ENCODE data around the gene SIRPB1.
"Not testable (repeated sequence)": the region's sequence is repeated elsewhere in the genome, so short reads cannot be mapped to it uniquely, and the experiment has no call there.

SIRPB1 gene

DNA sequence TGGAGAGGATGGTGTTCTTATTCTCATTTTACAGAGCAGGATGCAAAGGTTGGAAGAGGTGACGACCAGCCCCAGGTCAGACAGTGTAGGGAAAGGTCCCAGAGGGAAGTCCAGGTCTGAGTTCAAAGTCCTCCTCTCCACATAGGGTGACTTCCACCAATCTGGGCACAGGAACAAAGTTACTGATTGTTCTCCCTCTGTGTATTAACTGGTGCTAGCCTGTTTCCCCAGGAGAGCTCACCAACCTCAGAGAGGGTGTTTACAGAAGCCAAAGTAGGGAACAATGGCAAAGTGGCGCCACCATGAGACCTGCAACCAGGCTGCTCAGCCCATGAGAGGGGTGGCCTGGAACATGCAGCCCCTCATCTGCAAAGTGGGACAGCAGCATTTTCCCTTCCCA lies 16.8 kb upstream of the SIRPB1 start:
- DNase-seq = no peak

DNA sequence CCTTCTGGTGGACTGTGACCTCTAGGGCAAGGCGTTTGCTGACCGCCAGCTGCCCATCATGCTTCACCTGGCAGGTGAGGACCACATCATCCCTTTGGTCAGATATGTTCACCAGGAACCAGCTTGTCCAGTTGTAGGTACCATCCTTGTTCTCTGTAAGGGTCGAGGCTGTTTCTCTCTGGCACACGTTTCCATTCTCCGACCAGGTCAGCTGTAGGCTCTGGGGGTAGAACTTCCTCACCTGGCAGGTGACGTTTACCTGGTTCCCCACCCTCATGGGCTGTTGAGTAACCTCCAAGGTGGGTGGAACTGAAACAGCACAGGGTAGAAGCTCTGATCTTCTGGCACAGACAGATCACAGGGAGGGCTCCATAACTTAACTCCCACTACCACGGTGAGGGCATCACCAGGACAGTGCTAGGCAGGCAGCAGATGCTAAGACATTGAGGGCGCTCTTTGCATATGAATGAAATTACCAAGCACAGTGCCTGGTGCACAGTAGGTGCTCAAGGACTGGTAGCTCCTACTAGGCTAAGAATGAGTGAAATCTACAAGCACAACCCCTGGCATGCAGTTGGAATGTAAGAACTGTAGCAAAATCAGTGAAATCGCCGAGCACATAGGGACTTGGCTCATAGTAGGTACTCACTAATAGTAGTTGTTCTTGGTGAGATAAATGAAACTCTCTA lies 15.6 kb upstream of the SIRPB1 start:
- no peak for DNase-seq

DNA sequence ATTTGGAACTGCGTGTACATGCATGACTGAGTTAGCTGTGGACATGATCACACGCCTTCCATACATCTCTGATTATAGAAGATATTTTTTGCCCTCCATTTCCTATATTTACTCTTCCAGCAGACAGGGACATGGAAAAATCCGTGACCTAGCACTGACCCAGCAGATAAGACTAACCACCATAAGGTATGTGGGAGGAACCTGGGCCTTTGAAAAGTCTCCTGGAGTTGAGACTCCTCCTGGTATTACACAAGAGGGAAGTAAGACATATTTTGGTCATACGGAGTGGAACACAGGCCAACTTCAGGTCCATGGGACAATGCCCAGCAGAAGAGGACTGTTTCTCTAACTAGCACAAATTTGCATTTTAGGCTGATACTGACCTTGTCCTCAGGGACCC lies 13.7 kb upstream of the SIRPB1 start:
- DNase-seq = no peak

DNA sequence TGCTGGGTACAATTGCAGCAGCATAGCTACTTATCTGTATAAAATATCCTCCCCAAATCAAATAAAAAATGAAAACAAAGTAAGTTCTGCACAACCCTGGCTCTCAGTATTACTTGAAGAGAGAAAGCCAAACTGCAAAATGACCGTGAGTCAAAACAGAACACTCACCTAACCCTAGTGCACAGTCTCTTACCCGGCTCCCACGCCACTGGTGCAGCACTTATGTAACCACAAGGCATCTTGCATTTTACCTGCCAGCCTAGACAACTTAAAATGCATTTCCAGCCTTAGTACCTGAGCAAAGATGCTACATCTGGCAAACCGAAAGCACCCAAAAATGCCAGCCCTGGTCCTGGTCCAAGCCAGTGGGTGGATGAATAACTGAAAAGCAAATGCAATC lies 12.4 kb upstream of the SIRPB1 start:
- DNase-seq = no peak

DNA sequence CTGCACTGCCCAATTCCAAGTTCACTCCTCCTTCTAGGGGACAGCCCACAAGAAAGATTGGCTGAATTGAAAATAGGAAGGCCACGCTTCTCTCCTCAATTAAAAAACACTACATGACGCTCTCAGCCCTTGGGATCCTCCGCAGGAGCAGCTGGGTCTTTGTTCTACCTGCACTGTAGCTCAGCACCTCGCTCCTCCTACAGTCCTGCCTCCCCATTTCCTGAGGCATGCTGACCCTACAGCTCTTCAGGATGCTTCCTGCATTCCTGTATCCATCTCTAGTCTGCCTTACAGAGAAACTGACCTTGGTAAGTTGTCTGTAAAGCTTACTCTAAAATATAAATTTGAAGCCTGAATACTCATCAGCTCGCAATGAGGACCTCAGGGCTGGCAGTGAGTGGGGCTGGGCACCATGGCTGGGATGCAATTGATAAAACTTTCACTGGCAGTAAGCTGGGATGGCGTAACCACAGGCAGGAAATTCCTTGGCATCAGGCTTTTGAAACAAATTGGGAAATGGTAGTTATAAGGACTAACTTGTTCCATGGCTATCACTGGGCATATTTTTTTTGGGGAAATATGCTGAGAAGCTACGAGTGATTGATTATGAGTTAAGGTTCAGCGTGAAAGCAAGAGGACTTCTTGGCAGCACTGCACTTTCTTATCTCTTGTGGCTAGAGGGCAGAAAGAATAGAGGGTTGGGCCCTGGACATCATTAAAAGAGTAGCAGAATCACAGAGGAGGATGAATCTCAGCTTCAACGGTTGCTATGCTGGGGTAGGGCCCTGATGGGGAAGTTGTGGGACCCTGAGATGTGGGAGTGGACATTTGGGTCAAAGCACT lies 11.7 kb upstream of the SIRPB1 start:
- no peak for DNase-seq

DNA sequence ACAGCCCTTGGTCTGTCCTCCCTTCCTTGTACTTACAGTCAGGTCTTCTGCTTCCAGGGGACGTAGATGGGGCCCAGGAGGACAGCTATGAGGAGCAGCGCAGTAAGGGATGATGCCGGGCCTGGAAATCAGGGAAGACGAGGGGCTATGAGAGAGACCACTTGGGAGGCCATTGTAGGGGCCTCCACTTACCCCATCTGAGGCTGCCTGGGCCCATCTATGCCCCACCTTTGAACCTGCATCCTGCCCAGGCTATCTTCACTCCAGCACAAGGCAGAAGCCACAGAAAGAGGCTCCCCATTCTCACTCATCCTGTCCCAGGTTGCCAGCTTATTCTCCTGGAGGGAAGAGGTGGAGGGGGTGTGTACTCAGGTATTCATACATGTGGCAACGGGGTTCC lies 10.4 kb upstream of the SIRPB1 start:
- no peak for DNase-seq

DNA sequence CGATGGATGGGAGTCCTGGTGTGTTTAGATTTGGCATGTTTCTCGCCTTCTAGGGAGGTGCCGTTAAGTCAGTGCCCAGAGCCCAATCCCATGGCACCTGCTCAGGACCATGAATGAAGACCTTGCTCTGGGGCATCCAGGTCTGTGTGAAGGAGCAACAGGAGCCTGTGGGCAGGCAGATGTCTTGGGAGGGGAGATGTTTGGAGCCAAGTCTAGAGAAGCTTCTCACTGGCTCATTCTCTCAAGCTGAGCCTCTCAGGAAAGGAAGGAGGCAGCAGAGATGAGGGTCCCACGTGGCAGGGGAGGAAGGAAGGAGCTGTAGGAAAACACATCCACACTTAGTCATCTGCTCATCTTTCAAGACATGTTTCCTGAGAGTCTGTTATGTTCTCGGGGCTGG lies 9.5 kb upstream of the SIRPB1 start:
- DNase-seq = no peak

DNA sequence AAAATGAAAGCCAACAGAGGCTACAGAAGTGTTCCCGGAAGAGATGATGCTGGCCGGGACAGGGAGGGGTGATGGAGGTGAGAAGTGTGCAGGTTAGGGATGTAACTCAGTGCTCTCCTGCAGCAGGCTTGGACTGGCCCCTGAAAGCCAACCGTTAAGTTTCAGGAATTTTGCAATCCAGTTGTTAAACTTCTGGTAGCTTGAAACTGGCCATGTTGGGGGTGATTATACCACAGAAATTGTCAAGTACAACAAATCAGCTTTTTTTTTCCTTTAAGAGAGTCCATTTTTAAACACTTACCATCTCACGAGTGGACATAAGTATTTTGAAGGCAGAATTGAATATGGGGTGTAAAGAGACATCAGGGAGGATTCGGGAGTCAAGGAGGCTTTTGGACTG lies 8.8 kb upstream of the SIRPB1 start:
- DNase-seq = no peak

DNA sequence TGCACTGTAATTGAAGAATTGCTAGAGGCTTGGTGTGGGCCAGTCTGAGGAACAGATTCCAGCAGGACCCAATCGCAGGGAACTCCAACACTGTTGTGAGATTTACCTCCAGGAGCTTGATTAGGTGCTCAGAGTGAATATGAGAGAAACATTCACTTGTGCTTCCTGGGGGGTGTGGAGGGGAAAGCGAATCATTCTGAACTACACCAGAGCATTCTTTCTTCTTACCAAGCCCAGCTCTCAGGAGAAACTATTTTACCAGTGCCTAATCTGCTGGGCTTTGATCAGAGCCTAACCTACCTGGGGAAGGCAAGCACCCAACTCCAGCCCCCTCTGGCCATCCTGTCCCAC lies 7.4 kb upstream of the SIRPB1 start:
- no peak for DNase-seq

DNA sequence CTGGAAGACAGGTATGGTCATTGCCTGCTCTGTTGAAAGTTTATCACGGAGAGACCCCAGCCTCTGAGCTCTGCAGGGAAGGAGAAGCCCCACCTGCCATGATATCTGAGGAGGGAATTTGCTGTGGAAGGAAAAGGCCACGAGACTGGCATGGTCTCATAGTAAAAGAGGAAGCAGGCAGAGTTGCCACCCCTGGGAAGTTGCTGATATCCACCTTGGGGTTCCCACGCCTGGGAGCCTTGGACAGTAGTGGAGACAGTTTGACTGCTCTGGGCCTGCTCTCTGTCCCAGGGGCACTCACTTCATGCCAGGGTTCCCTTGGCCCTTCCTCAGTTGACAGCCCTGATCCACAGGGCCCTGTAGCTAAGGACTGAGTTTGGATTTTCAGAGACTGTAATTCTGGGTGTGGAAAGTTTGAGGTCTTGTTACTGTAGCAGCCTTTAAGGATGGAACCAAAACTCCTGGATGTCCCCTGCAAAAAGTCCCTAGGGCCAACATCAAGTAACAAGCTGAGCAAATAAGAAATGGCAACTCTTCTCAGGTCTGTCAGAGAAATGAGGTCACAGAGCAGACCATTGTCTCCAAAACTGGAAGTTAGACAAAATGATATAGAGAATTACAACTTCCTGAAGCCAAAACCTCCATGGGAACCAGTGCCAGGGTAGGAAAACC lies 6.9 kb upstream of the SIRPB1 start:
- DNase-seq = peak; percentile 58

DNA sequence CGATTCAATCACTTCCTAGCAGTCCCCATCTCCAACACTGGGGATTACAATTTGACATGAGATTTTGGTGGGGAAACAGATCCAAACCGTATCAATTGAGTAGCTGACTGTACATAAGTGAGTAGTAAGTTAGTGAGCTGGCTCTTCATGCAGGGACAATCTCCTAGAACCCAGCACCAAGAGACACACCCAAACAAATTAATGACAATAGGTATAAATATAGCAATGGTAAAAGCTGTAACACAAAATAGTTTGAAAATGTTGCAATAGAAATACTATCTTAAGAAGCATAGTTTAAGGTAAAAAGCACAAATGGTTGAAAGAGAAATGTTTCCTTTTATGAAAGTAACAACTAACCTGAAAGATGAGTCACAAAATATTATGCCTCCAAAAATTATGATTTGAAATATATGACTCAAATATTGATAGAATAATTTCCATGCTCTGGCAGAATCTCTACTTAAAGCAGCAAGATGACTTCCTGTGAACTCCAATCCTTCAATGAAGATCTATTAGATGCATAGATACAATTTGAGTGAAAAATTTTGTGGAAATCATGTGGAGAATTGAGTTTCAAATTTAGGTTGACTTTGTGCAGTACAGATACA lies 5.4 kb upstream of the SIRPB1 start:
- DNase-seq = no peak

DNA sequence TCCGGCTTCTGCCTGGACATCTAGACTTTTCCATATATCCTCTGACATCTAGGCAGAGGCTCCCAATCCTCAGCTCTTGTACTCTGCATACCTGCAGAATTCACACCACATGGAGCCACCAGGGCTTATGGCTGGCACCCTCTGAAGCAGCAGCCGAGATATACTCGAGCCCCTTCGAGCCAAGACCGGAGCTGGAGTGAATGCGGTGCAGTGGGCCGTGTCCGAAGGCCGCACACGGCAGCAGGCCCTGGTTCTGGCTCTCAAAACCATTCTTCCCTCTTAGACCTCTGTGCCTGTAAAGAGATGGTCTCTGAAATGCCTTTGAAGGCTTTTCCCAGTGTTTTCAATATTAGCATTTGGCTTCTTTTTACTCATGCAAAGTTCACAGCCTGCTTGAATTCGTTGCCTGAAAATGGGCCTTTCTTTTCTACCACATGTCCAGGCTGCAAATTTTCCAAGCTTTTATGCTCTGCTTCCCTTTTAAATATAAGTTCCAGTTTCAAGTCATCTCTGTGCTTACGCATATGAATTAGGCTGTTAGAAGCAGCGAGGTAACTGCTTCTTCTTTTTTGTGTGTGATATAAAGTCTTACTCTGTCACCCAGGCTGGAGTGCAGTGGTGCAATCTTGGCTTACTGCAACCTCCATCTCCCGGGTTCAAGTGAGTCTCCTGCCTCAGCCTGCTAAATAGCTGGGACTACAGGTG lies 3.8 kb upstream of the SIRPB1 start:
- DNase-seq = peak; percentile 92

DNA sequence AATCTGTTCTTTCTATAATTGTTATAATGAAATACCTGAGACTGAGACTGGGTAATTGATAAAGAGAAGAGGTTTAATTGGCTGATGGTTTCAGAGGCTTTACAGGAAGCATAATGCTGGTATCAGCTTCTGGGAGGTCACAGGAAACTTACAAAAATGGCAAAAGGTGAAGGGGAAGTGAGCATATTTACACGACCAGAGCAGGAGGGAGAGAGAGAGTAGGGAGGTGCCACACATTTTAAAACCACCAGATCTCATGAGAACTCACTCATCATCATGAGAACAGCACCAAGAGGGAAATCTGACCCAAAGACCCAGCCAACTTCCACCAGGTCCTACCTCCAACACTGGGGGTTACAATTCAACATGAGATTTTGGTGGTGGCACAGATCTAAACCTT lies 2.6 kb upstream of the SIRPB1 start:
- DNase-seq = peak; percentile 36

DNA sequence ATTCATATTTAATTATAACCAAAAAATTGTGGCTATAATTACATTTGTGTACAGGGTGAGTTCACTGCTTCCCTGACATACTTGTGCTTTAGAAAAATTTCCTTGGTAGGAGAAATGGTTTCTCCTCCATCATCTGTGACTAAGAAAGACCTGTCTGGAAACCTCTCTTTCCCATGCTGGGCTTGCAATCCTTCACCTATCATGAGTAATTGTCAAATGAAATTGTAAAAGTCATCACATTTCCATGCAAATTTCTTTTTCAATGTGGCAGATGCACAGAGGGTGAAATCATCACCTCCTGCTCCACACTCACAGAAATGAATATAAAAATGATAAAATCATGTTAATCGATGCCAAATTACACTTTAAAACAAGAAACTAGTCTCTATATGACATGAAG lies 1.5 kb upstream of the SIRPB1 start:
- DNase-seq = no peak

DNA sequence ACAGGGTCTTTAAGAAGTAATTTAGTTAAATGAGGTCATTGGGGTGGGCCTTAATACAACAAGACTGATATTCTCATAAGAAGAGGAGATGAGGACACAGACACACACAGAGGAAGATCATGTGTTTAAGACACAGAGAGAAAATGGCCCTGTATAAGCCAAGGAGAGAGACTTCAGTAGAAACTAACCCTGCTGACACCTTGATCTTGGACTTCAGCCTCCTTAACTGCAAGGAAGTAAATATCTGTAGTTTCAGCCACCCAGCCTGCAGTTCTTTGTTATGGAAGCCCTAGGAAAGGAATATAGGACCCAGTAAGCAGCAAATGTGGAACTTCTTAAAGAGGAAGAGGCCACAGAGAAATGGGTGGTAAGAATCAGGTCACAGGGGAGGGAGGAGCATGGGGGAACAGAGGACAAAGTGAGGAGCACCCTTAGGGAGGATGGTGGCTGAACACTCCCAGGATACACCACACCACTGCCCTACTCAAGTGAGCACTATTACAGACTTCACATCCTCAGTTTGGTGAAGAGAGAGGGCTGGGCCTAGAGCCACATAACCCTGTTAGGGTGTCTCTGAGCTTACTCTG lies 762 bp downstream of the SIRPB1 start:
- DNase-seq = peak; percentile 57

DNA sequence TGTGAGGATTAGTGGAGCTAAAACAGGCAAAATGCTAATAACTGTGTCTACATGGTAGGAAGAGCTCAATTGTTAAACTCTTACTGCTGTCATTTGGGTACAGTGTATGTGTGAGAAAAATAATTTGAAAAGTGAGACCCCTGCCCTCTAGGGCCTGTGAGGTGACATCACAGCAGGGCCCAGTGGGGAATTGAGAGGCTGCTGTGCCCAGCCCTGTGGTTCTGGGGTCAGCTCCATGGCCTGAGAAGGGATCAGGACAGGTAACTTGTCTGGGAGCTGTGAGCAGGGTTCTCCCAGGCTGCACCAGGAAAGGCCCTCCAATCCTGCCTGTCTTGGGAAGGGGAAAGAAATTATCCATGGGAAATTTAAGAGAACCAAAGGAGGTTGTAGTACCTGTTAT lies 1.3 kb downstream of the SIRPB1 start:
- DNase-seq = no peak

DNA sequence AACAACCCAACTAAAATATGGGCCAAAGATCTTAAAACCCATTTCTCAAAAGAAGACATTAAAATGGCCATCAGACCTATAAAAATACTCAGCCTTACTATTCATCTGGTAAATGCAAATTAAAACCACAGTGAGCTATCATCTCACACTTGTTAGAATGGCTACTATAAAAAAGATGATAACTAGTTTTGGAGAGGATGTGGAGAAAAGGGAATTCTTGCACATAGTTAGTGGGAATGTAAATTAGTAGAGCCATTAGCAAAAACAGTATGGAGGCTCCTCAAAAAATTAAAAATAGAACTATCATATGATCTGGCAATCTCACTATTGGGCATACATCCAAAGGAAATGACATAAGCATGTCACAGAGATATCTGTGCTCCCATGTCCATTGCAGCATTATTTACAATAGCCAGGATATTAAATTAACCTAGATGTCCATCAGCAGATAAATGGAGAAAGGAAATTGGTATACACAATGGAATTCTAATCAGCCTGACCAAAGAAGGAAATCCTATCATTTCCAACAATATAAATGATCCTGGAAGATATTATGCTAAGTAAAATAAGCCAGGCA lies 2.9 kb downstream of the SIRPB1 start:
- peak; percentile 50 for DNase-seq

DNA sequence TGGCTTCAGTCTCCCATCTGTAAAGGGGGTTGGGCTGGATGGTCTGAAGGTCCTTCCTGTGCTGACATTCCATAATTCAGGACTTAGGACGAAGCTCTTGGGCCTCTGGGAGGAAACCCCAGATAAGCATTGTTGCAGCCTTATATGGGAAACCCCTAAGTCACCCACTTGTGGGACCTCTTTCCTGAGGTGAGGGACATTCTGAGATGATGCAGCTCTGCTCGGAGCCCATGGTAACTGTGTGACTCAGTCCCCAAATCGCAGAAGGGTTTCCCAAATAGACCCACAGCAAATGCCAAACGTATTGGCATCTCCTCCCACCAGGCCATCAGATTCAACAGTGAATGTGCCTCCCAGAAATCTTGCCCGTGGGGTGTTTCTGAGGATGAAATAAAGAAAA lies 9.4 kb downstream of the SIRPB1 start:
- DNase-seq = not testable (repeated sequence)

DNA sequence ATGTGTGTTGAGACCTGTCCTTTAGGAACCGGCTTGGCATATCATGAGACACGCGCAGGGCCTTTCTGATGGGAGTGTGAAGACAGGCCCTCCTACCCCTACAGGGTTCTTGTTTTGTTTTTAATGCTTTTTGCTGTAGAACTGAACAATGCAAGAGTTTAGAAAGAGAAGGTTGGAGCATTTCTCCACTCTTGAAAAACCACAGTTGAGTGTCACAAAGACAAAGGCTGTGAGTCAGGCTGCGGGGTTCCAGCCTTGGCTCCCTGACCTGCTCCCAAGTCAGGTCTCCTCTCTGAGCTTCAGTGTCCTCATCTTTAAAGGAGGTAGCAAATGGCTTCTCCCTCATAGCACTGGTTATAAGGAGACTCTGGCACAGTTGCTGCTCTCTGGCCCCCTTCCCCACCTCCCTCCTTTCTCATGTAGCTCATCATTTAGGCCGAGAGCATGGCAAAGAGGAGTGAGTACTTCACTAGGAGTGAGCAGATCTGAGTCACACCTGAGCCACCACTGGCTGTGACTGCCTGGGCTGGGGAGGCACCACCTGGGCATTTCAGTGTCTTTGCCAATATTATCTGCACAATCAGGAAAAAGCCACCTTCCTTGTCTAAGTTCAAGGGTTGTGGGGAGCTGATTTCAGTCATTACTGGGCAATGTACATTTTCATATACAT lies 11.0 kb downstream of the SIRPB1 start:
- not testable (repeated sequence) for DNase-seq

DNA sequence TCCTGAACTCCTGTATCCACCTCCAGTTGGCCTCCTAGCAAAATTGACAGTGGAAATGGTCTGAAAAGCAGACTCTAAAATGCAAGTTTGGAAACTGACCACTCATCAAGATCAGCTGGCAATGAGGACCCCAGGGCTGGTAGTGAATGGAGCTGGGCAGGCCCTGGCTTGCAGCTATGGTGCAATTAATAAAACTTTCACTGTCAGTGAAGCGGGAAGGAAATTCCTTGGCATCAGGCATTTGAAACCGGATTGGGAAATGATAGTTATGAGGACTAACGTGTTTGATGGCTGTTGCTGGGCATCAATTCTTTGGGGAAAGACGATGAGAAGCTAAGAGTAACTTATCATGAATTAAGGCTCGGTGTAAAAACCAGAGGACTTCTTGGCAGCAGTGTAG lies 19.1 kb downstream of the SIRPB1 start:
- no peak for DNase-seq

DNA sequence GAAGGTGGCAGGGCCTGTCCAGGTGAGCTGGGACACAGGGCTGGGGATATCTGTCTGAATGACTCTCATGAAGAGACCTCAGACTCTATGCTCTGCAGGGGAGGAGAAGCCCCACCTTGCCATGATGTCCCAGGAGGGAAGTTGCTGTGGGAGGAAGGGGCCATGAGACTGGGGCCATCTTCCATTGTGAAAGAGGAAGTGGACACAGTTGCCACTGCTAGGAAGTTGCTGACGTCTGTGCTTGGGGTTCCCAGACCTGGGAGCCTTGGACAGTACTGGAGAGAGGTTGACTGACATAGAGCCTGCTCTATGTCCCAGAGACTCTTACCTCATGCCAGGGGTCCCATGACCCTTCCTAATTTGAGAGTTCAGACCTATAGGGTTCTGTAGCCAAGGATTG lies 24.5 kb downstream of the SIRPB1 start:
- no peak for DNase-seq

Data from inflammatory macrophage treated with lipopolysaccharide for 4 hours (primary cell).